Karpas-422 (cell line): ENCODE results near the gene GJA3. TPM values are rescaled to one million over a fixed set of nuclear protein-coding genes. Genes with fewer than 3 reads are reported as not detected.

Experiments used
- DNase-seq: peaks from one replicate; pipeline ENCODE4 v3.0.0-alpha.2; 2015
- H2AFZ ChIP-seq: fragments of 200-600 bp; sonication (generic); 2 replicates; pipeline ENCODE4 v1.6.1; 2014; ENCODE audit warnings: antibody characterized with exemption, low read length, mixed read lengths
- H3K27ac ChIP-seq: fragments of 200-600 bp; sonication (generic); 2 replicates; pipeline ENCODE4 v1.5.1; 2014; ENCODE audit warnings: mild to moderate bottlenecking, low read length, moderate library complexity
- H3K27me3 ChIP-seq: fragments of 200-600 bp; sonication (generic); 2 replicates; pipeline ENCODE4 v1.6.1; 2014; ENCODE audit warnings: low read length, mixed read lengths
- H3K36me3 ChIP-seq: fragments of 200-600 bp; sonication (generic); 2 replicates; pipeline ENCODE4 v1.6.1; 2014; ENCODE audit warnings: low read length, mixed read lengths; ENCODE audit not compliant: insufficient read depth
- H3K4me1 ChIP-seq: fragments of 200-600 bp; sonication (generic); 2 replicates; pipeline ENCODE4 v1.6.1; 2014; ENCODE audit warnings: mild to moderate bottlenecking, low read length, mixed read lengths
- H3K4me2 ChIP-seq: fragments of 200-600 bp; sonication (generic); 2 replicates; pipeline ENCODE4 v1.6.1; 2014; ENCODE audit warnings: low read length, low read depth, mild to moderate bottlenecking; ENCODE audit not compliant: poor library complexity, severe bottlenecking
- H3K4me3 ChIP-seq: fragments of 200-600 bp; sonication (generic); 2 replicates; pipeline ENCODE4 v1.5.1; 2014; ENCODE audit warnings: mild to moderate bottlenecking, antibody characterized with exemption, low read length, mixed read lengths
- H3K79me2 ChIP-seq: fragments of 200-600 bp; sonication (generic); 2 replicates; pipeline ENCODE4 v1.6.1; 2014; ENCODE audit warnings: mild to moderate bottlenecking, low read length, mixed read lengths
- H3K9ac ChIP-seq: fragments of 200-600 bp; sonication (generic); 2 replicates; pipeline ENCODE4 v1.6.0; 2014; ENCODE audit warnings: low read length
- H3K9me2 ChIP-seq: fragments of 200-600 bp; sonication (generic), shearing (Covaris generic); replicated peaks from 2 replicates; pipeline ENCODE4 v1.6.0; 2014; ENCODE audit warnings: mild to moderate bottlenecking, low read length, moderate library complexity; ENCODE audit not compliant: insufficient read depth
- H3K9me3 ChIP-seq: fragments of 300-700, 200-600 bp; sonication (generic); 2 replicates; pipeline ENCODE4 v1.6.1; 2014; ENCODE audit warnings: low read length, mixed read lengths
- H4K20me1 ChIP-seq: fragments of 200-600 bp; sonication (generic); 2 replicates; pipeline ENCODE4 v1.6.1; 2014; ENCODE audit warnings: mild to moderate bottlenecking, antibody characterized with exemption, low read length, low read depth; ENCODE audit not compliant: insufficient read depth
- total RNA-seq: library from RNA; depleted of rRNA; stranded (reverse); fragments of >200 nt; shearing (Covaris generic); gene quantifications from 2 replicates; pipeline ENCODE4 v1.2.3, GENCODE V29; 2014; ENCODE audit warnings: low replicate concordance; rRNA removed

GJA3 gene
- total RNA-seq: 5.0 and 5.8 TPM in 2 replicates

GRCh38 chr13:20160306-20161274 lies at the start of gene GJA3:
TSS of gene GJA3 (minus strand) at chr13:20161052. CDS start at chr13:20143288, 17,764 bp downstream.
- H3K4me1 ChIP-seq: peaks cover 51% of the 10 kb centered on the region
- H3K9me3 ChIP-seq: no peaks in the 10 kb centered on the region
- no peaks in the 10 kb centered on the region for H3K27me3 ChIP-seq
- H2AFZ ChIP-seq: peak within 1 kb of the TSS; percentile 83
- no peak within 1 kb of the TSS for H3K27ac ChIP-seq
- no peaks in the 10 kb centered on the region for H3K79me2 ChIP-seq
- H3K4me3 ChIP-seq: peak within 1 kb of the TSS; percentile 83
- peak within 1 kb of the TSS; percentile 72 for H3K9ac ChIP-seq
- peak within 1 kb of the TSS; percentile 95 for H3K4me2 ChIP-seq
- H3K36me3 ChIP-seq: no peaks in the 10 kb centered on the region
- peak; percentile 81 for DNase-seq
- no peaks in the 10 kb centered on the region for H3K9me2 ChIP-seq
- H4K20me1 ChIP-seq: no peaks in the 10 kb centered on the region

GRCh38 chr13:20209948-20210347 lies 49.1 kb upstream of the GJA3 start:
- H3K9me3 ChIP-seq: no peaks in the 10 kb centered on the region
- no peaks in the 10 kb centered on the region for H3K27me3 ChIP-seq
- no peak overlapping the region for H3K4me3 ChIP-seq
- no peaks in the 10 kb centered on the region for H4K20me1 ChIP-seq
- no peak for DNase-seq
- no peaks in the 10 kb centered on the region for H3K9me2 ChIP-seq
- no peaks in the 10 kb centered on the region for H3K79me2 ChIP-seq
- H3K4me2 ChIP-seq: no peak overlapping the region
- H3K9ac ChIP-seq: no peak overlapping the region
- no peaks in the 10 kb centered on the region for H3K4me1 ChIP-seq
- H2AFZ ChIP-seq: no peak overlapping the region
- H3K27ac ChIP-seq: no peak overlapping the region
- no peaks in the 10 kb centered on the region for H3K36me3 ChIP-seq

- no peak overlapping the region for H3K27ac ChIP-seq
- no peaks in the 10 kb centered on the region for H3K27me3 ChIP-seq
- H2AFZ ChIP-seq: no peak overlapping the region
- H3K4me2 ChIP-seq: no peak overlapping the region
- peaks cover 6% of the 10 kb centered on the region for H3K4me1 ChIP-seq
- H3K79me2 ChIP-seq: no peaks in the 10 kb centered on the region
- H3K36me3 ChIP-seq: no peaks in the 10 kb centered on the region
- DNase-seq: no peak
- H3K9ac ChIP-seq: no peak overlapping the region
- no peaks in the 10 kb centered on the region for H3K9me3 ChIP-seq
- no peaks in the 10 kb centered on the region for H3K9me2 ChIP-seq
- no peaks in the 10 kb centered on the region for H4K20me1 ChIP-seq
- no peak overlapping the region for H3K4me3 ChIP-seq
These were observed 45.9 kb upstream of the GJA3 start for GRCh38 chr13:20206698-20207235.

- no peaks in the 10 kb centered on the region for H4K20me1 ChIP-seq
- no peaks in the 10 kb centered on the region for H3K9me3 ChIP-seq
- H3K4me2 ChIP-seq: no peak overlapping the region
- H2AFZ ChIP-seq: no peak overlapping the region
- H3K36me3 ChIP-seq: no peaks in the 10 kb centered on the region
- no peaks in the 10 kb centered on the region for H3K27me3 ChIP-seq
- H3K27ac ChIP-seq: no peak overlapping the region
- H3K9ac ChIP-seq: no peak overlapping the region
- no peak overlapping the region for H3K4me3 ChIP-seq
- H3K9me2 ChIP-seq: no peaks in the 10 kb centered on the region
- no peak for DNase-seq
- H3K4me1 ChIP-seq: peaks cover 6% of the 10 kb centered on the region
- H3K79me2 ChIP-seq: no peaks in the 10 kb centered on the region
These were observed 45.3 kb upstream of the GJA3 start for GRCh38 chr13:20206065-20206697.

- no peak for DNase-seq
- Histone ChIP-seq H3K36me3 (no peaks in the 10 kb centered on the region), H3K27ac (no peak overlapping the region), H3K9me3 (no peaks in the 10 kb centered on the region), H3K27me3 (no peaks in the 10 kb centered on the region), H2AFZ (no peak overlapping the region), H4K20me1 (no peaks in the 10 kb centered on the region), H3K4me2 (no peak overlapping the region), H3K4me3 (no peak overlapping the region), H3K4me1 (peaks cover 20% of the 10 kb centered on the region), H3K9ac (no peak overlapping the region), H3K79me2 (no peaks in the 10 kb centered on the region), H3K9me2 (no peaks in the 10 kb centered on the region)
These were observed 37.9 kb upstream of the GJA3 start for GRCh38 chr13:20198781-20199180.

- Histone ChIP-seq H3K9ac (peak overlapping the region; percentile 53), H2AFZ (peak overlapping the region; percentile 90), H3K4me2 (peak overlapping the region; percentile 56), H3K27me3 (no peaks in the 10 kb centered on the region), H3K9me3 (no peaks in the 10 kb centered on the region), H3K27ac (no peak overlapping the region), H3K4me3 (no peak overlapping the region), H3K9me2 (no peaks in the 10 kb centered on the region), H4K20me1 (no peaks in the 10 kb centered on the region), H3K4me1 (peaks cover 24% of the 10 kb centered on the region), H3K36me3 (no peaks in the 10 kb centered on the region), H3K79me2 (no peaks in the 10 kb centered on the region)
- DNase-seq: peak; percentile 86
These were observed 36.5 kb upstream of the GJA3 start for GRCh38 chr13:20197361-20197834.

GRCh38 chr13:20195801-20196200 lies 34.9 kb upstream of the GJA3 start:
- Histone ChIP-seq H3K27ac (no peak overlapping the region), H2AFZ (no peak overlapping the region), H3K36me3 (no peaks in the 10 kb centered on the region), H3K4me1 (peaks cover 24% of the 10 kb centered on the region), H3K9ac (no peak overlapping the region), H3K9me2 (no peaks in the 10 kb centered on the region), H3K27me3 (no peaks in the 10 kb centered on the region), H3K9me3 (no peaks in the 10 kb centered on the region), H3K4me3 (no peak overlapping the region), H4K20me1 (no peaks in the 10 kb centered on the region), H3K4me2 (no peak overlapping the region), H3K79me2 (no peaks in the 10 kb centered on the region)
- no peak for DNase-seq
